Measurements from ENCODE around the gene GRIA1.

The GRIA1 gene

GRCh38 chr5:153542536-153542935 lies 52.1 kb downstream of the GRIA1 start:
- no peak overlapping the region for H3K14ac ChIP-seq (ENCODE audit: low read length)
- H2AK5ac ChIP-seq (ENCODE audit: low read length): no peak overlapping the region
- H3K36me3 ChIP-seq (ENCODE audit: control insufficient read depth in 1 of 2, insufficient read depth in 2 of 2, low read length in 2 of 2): no peaks in the 10 kb centered on the region
- no peaks in the 10 kb centered on the region for H3K4me1 ChIP-seq (ENCODE audit: control insufficient read depth in 1 of 2, insufficient read depth in 2 of 2, low read length in 2 of 2)
- H4K12ac ChIP-seq (ENCODE audit: low read depth, low read length): no peak overlapping the region
- no peak for DNase-seq
- no peak overlapping the region for H2BK120ac ChIP-seq (ENCODE audit: insufficient read depth, low read length, poor library complexity)
- H2AFZ ChIP-seq (ENCODE audit: insufficient read depth, low read length, poor library complexity): no peak overlapping the region
- no CpG with 5 or more reads among the region's 1 CpG for WGBS (ENCODE audit: extremely low coverage, insufficient coverage, insufficient read length)
- no peaks in the 10 kb centered on the region for H3K79me2 ChIP-seq (ENCODE audit: control insufficient read depth, insufficient read depth, low read length, poor library complexity)
- H2BK5ac ChIP-seq (ENCODE audit: low read depth, low read length, poor library complexity): no peak overlapping the region
- no peak overlapping the region for H3K4me2 ChIP-seq (ENCODE audit: low read length)
- H3K9me3 ChIP-seq (ENCODE audit: insufficient read depth, low read depth, low read length): no peaks in the 10 kb centered on the region
- no peak overlapping the region for H3K18ac ChIP-seq (ENCODE audit: low read length)
- no peaks in the 10 kb centered on the region for H3K79me1 ChIP-seq (ENCODE audit: low read length)
- no peak overlapping the region for H3K4me3 ChIP-seq (ENCODE audit: low read depth, low read length)
- no peak overlapping the region for H4K91ac ChIP-seq (ENCODE audit: low read depth, low read length)
- H3K23ac ChIP-seq (ENCODE audit: low read length): no peak overlapping the region
- H3K27me3 ChIP-seq (ENCODE audit: insufficient read depth, low read length): no peaks in the 10 kb centered on the region
- no peak overlapping the region for H3K27ac ChIP-seq (ENCODE audit: low read depth, low read length)
- no peak overlapping the region for H3K9ac ChIP-seq (ENCODE audit: low read length)
- no peak overlapping the region for H3K4ac ChIP-seq (ENCODE audit: low read depth, low read length)
- no peak overlapping the region for H2BK12ac ChIP-seq (ENCODE audit: low read length)
- no peak overlapping the region for H4K8ac ChIP-seq (ENCODE audit: low read depth, low read length)

GRCh38 chr5:153543288-153543687 lies 52.8 kb downstream of the GRIA1 start:
- DNase-seq: no peak
- H4K91ac ChIP-seq (ENCODE audit: low read depth, low read length): no peak overlapping the region
- H3K23ac ChIP-seq (ENCODE audit: low read length): no peak overlapping the region
- no peak overlapping the region for H2AFZ ChIP-seq (ENCODE audit: insufficient read depth, low read length, poor library complexity)
- no peak overlapping the region for H3K4me3 ChIP-seq (ENCODE audit: low read depth, low read length)
- H3K79me1 ChIP-seq (ENCODE audit: low read length): no peaks in the 10 kb centered on the region
- no peaks in the 10 kb centered on the region for H3K9me3 ChIP-seq (ENCODE audit: insufficient read depth, low read depth, low read length)
- no peaks in the 10 kb centered on the region for H3K79me2 ChIP-seq (ENCODE audit: control insufficient read depth, insufficient read depth, low read length, poor library complexity)
- H2AK5ac ChIP-seq (ENCODE audit: low read length): no peak overlapping the region
- H3K9ac ChIP-seq (ENCODE audit: low read length): no peak overlapping the region
- no peak overlapping the region for H2BK12ac ChIP-seq (ENCODE audit: low read length)
- H3K4ac ChIP-seq (ENCODE audit: low read depth, low read length): no peak overlapping the region
- no peak overlapping the region for H2BK120ac ChIP-seq (ENCODE audit: insufficient read depth, low read length, poor library complexity)
- H3K27me3 ChIP-seq (ENCODE audit: insufficient read depth, low read length): no peaks in the 10 kb centered on the region
- H3K14ac ChIP-seq (ENCODE audit: low read length): no peak overlapping the region
- H3K4me1 ChIP-seq (ENCODE audit: control insufficient read depth in 1 of 2, insufficient read depth in 2 of 2, low read length in 2 of 2): no peaks in the 10 kb centered on the region
- no peaks in the 10 kb centered on the region for H3K36me3 ChIP-seq (ENCODE audit: control insufficient read depth in 1 of 2, insufficient read depth in 2 of 2, low read length in 2 of 2)
- no peak overlapping the region for H4K8ac ChIP-seq (ENCODE audit: low read depth, low read length)
- no peak overlapping the region for H4K12ac ChIP-seq (ENCODE audit: low read depth, low read length)
- no peak overlapping the region for H3K27ac ChIP-seq (ENCODE audit: low read depth, low read length)
- no peak overlapping the region for H3K18ac ChIP-seq (ENCODE audit: low read length)
- no peak overlapping the region for H3K4me2 ChIP-seq (ENCODE audit: low read length)
- no peak overlapping the region for H2BK5ac ChIP-seq (ENCODE audit: low read depth, low read length, poor library complexity)

- Histone ChIP-seq H2AFZ (ENCODE audit: insufficient read depth, low read length, poor library complexity) (no peak overlapping the region), H3K79me2 (ENCODE audit: control insufficient read depth, insufficient read depth, low read length, poor library complexity) (no peaks in the 10 kb centered on the region), H2BK12ac (ENCODE audit: low read length) (no peak overlapping the region), H3K27ac (ENCODE audit: low read depth, low read length) (no peak overlapping the region), H3K18ac (ENCODE audit: low read length) (no peak overlapping the region), H3K9ac (ENCODE audit: low read length) (no peak overlapping the region), H3K36me3 (ENCODE audit: control insufficient read depth in 1 of 2, insufficient read depth in 2 of 2, low read length in 2 of 2) (no peaks in the 10 kb centered on the region), H3K27me3 (ENCODE audit: insufficient read depth, low read length) (no peaks in the 10 kb centered on the region), H3K4me2 (ENCODE audit: low read length) (no peak overlapping the region), H4K8ac (ENCODE audit: low read depth, low read length) (no peak overlapping the region), H4K12ac (ENCODE audit: low read depth, low read length) (no peak overlapping the region), H3K23ac (ENCODE audit: low read length) (no peak overlapping the region), H2BK120ac (ENCODE audit: insufficient read depth, low read length, poor library complexity) (no peak overlapping the region), H4K91ac (ENCODE audit: low read depth, low read length) (no peak overlapping the region), H3K4me1 (ENCODE audit: control insufficient read depth in 1 of 2, insufficient read depth in 2 of 2, low read length in 2 of 2) (no peaks in the 10 kb centered on the region), H3K4ac (ENCODE audit: low read depth, low read length) (no peak overlapping the region), H2AK5ac (ENCODE audit: low read length) (no peak overlapping the region), H3K79me1 (ENCODE audit: low read length) (no peaks in the 10 kb centered on the region), H2BK5ac (ENCODE audit: low read depth, low read length, poor library complexity) (no peak overlapping the region), H3K4me3 (ENCODE audit: low read depth, low read length) (no peak overlapping the region), H3K9me3 (ENCODE audit: insufficient read depth, low read depth, low read length) (no peaks in the 10 kb centered on the region), H3K14ac (ENCODE audit: low read length) (no peak overlapping the region)
- DNase-seq: no peak
Observed at GRCh38 chr5:153543959-153544470, 53.5 kb downstream of the GRIA1 start.

- no peak overlapping the region for H2AK5ac ChIP-seq (ENCODE audit: low read length)
Observed at GRCh38 chr5:153544706-153545105, 54.2 kb downstream of the GRIA1 start.

More at GRCh38 chr5:153544706-153545105, 54.2 kb downstream of the GRIA1 start:
- H3K9ac ChIP-seq (ENCODE audit: low read length): no peak overlapping the region
- H2BK120ac ChIP-seq (ENCODE audit: insufficient read depth, low read length, poor library complexity): no peak overlapping the region
- no peak overlapping the region for H2AFZ ChIP-seq (ENCODE audit: insufficient read depth, low read length, poor library complexity)
- no peak overlapping the region for H3K18ac ChIP-seq (ENCODE audit: low read length)
- no peaks in the 10 kb centered on the region for H3K36me3 ChIP-seq (ENCODE audit: control insufficient read depth in 1 of 2, insufficient read depth in 2 of 2, low read length in 2 of 2)
- no peak overlapping the region for H2BK5ac ChIP-seq (ENCODE audit: low read depth, low read length, poor library complexity)
- no peaks in the 10 kb centered on the region for H3K79me1 ChIP-seq (ENCODE audit: low read length)
- H2BK12ac ChIP-seq (ENCODE audit: low read length): no peak overlapping the region
- no peak overlapping the region for H3K23ac ChIP-seq (ENCODE audit: low read length)
- H3K14ac ChIP-seq (ENCODE audit: low read length): no peak overlapping the region
- no peak overlapping the region for H4K91ac ChIP-seq (ENCODE audit: low read depth, low read length)
- no peak overlapping the region for H3K27ac ChIP-seq (ENCODE audit: low read depth, low read length)
- DNase-seq: no peak
- H3K4ac ChIP-seq (ENCODE audit: low read depth, low read length): no peak overlapping the region
- no peak overlapping the region for H3K4me3 ChIP-seq (ENCODE audit: low read depth, low read length)
- H4K8ac ChIP-seq (ENCODE audit: low read depth, low read length): no peak overlapping the region
- H3K4me1 ChIP-seq (ENCODE audit: control insufficient read depth in 1 of 2, insufficient read depth in 2 of 2, low read length in 2 of 2): no peaks in the 10 kb centered on the region
- WGBS (ENCODE audit: extremely low coverage, insufficient coverage, insufficient read length): 100% methylated on average over 1 of the region's 4 CpGs
- H4K12ac ChIP-seq (ENCODE audit: low read depth, low read length): no peak overlapping the region
- H3K79me2 ChIP-seq (ENCODE audit: control insufficient read depth, insufficient read depth, low read length, poor library complexity): no peaks in the 10 kb centered on the region
- no peak overlapping the region for H3K4me2 ChIP-seq (ENCODE audit: low read length)
- H3K27me3 ChIP-seq (ENCODE audit: insufficient read depth, low read length): no peaks in the 10 kb centered on the region
- no peaks in the 10 kb centered on the region for H3K9me3 ChIP-seq (ENCODE audit: insufficient read depth, low read depth, low read length)
